HG02885 (cell line): Measurements from ENCODE around the gene CTIF.
"Not testable (repeated sequence)": the region's sequence is repeated elsewhere in the genome, so short reads cannot be mapped to it uniquely, and the experiment has no call there.

Source experiments
- ATAC-seq: cut with Tn5 transposase; IDR thresholded peaks from one replicate; pipeline ENCODE4 v1.9.1; 2021; ENCODE audit warnings: mild to moderate bottlenecking; ENCODE audit not compliant: unreplicated experiment, poor library complexity

CTIF gene

DNA sequence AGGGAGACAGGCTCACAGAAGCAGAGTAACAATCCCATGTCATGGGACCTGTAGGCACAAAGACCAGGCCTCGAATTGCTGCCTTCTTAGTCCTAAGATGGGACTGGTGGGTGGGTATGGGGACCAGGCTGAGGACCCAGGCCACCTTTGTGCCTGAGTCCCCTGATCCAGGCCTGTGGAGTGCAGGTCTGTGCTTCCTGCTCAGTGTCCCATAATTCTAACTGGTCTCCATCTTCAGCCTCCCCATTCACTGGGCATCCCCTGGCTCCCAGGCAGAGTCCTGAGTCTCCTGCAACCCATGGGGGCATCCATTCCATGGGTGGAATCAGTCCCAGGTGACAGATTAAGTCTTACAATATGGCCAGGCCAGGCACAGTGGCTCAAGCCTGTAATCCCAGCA is 328.0 kb downstream of the CTIF start:
- ATAC-seq = no peak

DNA sequence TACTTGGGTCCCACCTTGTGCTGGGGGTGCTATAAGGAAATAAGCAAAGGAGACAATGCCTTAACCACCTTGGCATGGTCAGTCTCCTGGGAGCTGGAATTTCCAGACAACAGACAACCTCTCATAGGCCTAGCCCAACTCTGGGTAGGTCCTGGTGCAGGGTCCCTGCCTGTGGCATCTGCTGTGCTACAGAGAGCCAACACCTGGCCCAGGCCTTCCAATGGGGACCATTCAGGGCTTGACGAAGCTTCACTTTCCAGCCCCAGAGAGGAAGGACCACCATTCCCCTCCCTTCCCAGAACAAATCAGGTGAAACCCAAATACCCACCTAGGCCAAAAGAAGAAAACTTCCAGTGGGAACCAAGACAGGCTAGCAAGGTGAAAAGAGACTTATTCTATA is 329.1 kb downstream of the CTIF start:
- no peak for ATAC-seq

DNA sequence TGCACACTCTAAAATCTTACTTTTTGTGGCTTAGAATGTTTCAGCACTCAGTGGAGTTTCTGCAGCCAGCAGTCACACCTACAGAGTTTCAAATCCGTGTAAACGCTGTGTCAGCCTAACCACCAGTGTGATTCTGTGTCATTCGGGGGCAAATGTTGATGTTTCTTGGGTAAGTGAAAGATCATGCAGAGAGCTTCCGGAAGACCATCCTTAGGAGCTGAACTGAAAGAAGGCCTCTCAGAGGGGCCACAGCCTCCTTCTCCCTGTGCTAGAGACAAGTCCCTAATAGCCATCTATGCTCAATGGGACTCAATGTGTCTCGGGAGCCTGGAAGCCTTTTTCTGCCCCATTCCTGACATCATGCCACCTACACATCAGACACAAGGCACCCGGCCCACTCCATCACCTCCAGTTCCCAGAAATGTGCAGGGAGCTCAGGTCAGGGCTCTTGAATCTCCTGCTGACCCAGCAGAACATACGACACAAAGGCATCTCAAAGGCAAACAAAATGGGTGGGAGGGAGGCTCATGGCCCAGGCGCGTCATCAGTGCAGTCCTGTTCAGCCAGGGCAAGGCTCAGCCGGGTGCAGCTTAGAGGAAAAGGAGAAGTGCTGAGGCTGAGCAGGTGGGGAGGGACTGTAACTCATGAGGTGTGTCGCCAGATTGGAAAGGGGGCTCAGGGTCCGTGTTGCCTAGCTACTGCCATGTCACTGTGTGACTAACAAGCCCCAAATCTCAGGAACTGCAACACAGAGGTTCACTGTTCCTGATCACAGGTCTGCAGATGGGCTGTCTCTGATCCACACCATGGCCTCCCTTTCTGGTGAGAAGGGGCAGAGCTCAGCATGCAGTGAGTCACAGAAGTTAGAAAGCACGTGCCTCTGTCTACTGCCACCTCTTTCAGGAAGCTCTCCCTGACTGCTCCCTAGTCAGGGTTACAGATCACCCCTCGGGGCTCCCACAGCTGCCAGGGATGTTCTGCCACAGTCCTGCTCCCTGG is 329.9 kb downstream of the CTIF start:
- ATAC-seq = peak; percentile 91

DNA sequence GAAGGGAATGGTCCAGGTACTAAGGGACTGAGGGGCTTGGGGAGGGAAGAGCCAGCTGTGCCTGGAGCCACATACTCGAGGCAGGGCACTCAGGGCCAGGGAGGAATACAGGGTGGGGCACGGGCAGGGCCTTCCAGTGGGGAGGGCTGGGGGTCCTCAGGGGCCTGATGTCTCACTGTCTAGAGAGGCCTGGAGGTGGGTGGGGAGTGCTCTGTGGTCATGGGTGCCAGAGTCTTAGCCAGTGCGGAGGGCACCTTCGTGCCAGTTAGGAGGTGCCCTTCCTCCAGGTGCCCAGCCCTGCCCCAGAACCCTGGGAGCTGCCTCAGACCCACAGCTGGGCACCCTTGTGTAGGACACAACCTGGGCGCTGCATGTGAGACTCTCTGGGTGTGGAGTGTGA is 330.8 kb downstream of the CTIF start:
- no peak for ATAC-seq

DNA sequence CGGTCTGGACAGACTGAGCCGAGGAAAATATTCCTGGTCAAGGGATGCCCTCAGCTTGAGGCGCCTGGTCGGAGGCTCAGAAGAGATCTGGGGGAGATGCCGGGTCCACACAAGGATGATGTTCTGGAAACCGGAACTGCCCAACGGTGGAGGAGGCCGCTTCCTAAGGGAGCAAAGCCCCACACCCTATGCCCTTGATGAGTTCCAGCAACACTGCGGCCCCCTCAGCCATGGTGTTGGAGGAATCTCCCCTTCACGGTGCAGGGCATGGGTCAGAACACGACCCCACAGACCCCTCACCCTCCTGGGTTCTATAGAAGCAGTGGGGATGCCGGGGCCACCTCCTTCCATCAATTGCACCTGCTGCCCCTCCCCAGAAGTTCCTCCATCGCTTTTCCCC is 332.1 kb downstream of the CTIF start:
- ATAC-seq = not testable (repeated sequence)

DNA sequence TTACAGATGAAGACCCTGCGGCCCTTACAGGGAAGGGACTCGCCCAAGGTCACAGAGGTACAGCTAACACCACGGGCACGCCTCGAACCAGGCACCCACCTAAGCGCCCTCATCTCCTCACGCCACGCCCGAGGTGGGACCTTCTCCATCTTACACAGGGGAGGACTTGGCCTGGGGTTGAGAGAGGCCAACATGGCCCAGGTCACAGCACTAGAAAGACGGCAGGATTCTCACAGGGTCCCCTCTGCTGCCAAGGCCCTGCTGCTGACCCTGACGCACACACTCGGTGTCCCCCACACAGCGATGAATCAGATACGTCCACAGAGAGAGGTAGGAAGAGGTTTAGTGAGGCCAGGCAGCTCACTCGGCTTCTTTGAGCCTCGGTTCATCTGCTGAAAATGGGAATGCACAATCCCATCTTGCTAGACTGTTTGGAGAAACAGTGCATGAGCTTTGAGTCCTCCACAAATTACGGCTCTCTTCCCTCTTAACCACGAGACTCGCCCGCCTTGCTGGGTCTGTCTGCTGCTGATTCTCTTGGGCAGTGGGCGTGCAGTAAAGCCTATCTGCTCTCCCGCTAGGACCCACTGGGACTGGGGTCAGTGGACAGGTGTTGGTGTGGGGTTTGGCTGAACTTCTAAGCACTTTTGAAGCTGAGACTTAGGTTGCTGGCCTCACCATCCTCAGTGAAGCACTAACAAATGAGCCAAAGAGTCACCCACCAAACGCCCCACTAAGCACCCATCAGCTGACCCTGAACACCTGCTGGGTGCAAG is 332.7 kb downstream of the CTIF start:
- no peak for ATAC-seq

DNA sequence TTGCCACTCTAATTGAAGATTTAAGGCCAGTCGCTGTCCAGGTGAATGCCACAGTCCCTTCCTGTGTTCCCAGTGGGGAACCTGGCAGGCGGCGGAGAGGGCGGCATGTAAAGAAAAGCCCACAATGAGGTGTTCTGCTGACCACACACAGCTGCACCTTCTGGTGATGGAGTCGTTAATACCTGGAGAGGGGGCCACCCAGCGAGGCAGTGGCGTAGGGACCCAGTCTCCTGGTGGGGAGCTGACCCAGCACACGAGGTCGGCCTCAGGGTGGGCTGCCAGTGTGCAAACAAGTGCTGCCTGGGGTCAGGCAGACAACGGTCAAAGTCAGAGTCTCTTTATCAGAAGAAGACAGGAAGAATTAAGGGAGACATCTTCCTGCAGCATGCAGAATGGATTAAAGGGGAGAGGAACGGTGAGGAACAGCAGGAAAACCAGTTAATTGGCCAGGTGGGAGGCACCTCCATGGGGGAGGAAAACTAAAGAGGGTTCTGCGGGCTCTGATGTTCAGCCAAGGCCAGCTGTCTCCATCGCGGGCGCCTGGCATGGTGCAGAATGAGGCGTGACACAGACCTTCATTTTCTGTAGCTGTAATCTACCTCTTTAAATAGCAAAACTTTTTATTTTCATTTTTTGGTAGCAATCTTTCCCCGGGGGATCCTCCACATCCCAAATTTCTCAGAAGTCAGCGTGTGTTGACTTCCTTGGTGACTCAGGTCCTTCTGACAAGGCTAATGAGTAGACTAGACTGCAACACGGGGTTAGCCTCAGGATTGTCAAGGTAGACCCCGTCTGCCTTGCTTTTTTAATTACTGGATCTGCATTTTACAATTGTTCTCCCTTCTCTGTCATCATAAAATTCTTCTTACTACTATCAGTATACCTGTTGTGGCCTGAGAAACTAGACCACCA is 333.7 kb downstream of the CTIF start:
- ATAC-seq = no peak

DNA sequence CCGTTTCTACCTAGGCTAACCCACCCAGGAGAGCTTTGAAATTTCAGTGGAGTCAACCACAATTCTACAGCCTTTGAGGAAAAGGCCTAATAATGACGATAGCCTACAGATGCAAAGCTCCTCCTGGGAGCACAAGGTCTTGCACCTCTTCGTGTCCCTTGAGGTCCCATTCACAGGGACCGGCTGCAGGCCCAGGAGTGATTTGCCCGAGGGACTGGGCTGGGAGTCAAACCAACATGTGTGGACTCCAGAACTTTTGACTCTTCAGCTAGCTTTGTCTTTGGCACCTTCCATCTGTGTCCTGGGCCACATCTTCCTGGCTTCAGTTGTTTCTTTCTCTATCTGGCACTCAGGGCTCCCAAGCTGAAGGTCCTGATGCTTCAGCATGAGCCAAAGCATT is 335.4 kb downstream of the CTIF start:
- ATAC-seq = no peak

DNA sequence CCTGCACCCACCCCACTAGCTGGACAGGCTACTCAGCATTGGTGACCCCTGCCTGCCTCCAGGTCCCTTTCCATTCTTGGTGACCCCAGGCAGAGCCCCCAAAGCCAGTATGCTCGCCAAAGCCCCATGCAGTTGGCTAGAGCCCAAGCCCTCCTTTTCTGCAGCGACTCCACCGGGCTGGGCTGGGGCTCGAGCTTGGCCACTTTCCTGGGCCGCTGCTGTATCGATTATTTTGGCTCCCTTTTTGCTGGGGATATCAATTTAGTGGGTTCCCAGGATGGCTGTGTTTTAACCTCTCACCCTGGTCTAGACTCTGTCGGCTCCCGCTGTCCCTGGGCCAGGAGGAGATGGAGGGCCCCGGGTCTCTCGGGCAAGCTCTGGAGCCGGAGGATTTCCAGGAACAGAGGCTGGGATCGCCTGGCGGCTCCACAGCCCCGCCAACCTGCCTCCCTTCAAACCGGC is 335.9 kb downstream of the CTIF start:
- ATAC-seq = no peak

DNA sequence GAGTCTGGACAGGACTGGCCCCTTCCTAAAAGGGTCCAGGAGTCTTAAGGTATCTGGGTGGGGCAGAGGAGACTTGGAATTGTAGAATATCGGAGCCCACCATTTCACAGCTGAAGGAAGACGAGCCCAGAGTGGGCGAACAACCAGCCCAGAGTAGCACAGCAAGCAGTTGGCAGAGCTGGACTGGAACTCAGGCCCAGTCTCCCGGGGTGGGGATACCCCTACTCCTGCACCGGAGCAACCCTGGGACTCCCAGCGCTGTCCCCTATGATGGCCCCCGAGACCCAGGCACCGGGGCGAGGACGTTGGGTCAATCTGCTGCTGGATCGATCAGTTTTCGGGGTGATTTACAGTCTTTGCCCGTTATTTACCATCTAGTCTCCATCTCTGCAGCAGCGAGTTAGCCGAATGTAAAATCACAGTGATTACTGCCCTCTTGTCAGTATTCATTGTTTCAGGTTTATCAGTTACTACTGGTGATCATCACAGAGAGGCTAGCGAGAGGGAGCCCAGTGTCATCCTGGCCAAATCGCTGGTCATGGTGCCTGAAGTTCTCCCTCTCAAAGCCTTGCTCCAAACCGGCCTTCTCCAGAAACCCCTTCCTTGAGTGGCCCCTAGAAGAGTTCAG is 336.6 kb downstream of the CTIF start:
- ATAC-seq = no peak

DNA sequence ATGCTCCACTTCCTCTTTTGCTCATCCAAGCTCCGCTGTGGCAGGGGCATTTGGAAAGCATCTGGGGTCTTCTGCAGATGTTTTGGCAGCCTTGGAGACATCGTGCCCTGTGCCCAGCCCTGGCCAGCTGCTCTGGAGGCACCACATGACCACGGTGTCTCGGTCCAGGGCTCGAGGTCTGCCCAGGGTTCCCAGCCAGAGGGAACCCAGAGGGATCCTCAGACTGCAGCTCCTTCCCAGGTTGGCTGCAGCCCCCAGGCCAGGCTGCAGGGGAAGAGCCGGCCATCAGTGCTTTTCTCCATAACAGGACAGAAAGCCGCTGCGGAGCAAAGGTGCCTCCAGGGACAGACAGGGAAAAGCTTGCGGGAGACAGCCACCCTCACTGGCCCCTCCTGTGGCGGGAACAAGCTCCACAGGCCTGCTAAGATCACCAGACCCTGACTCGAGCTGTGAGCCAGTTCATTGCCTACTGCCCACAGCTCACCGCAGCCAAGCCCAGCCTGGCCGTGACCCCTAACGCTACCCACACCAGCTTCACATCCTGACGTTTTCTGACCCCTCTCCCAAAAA is 337.2 kb downstream of the CTIF start:
- no peak for ATAC-seq

DNA sequence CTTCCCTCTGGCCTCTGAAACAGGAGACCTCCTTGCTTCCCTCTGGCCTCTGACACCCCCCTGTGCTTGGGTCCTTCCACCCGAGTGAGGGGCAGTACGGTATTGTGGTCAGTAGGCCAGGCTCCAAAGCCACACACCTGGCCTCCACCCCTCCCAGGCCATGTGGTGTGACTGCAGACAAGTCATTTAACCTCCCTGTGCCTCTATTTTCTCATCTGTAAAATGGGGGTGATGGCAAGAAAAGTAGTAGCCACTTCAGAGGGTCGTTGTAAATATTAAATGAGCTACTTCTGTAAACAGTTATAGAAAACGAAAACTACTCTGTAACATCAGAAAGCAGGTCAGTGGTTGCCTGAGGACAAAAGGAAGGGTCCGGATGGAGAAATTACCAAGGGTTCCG is 337.8 kb downstream of the CTIF start:
- no peak for ATAC-seq

DNA sequence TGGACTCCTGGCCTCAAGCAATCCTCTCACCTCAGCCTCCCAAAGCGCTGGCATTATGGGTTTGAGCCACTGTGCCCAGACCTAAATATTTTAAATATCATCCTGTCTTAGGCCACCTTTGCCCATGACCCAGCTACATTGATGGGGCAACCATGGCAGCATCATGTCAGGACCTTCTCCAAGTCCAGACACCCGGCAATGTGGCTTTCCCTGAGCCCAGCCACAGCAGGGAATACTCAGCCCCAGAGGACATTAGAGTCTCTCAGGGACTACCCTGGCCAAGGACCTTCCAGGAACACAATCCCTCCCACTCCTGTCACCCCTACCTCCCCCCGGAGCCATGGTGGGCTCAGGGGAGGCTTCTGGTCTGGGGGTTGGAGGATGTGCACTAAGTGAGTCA is 339.1 kb downstream of the CTIF start:
- ATAC-seq = no peak

DNA sequence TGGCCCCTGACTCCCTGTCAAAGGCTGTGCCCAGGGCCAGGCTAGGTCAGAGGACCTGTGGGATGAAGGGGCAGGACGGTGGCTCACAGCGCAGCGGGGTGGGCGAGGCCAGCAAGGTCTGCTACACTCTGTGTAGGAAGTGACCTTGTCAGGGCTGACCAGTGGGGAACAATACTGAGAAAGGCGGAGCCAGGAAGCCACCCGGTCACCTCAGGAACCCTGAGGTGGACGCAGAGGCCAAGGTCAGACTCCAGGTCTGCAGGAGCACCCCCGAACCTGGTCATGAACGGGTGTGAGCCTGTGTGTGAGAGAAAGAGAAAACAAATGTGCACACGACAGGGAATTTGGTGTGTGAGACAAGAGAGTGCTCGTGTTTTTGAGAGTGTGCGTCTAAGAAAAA is 339.6 kb downstream of the CTIF start:
- no peak for ATAC-seq

DNA sequence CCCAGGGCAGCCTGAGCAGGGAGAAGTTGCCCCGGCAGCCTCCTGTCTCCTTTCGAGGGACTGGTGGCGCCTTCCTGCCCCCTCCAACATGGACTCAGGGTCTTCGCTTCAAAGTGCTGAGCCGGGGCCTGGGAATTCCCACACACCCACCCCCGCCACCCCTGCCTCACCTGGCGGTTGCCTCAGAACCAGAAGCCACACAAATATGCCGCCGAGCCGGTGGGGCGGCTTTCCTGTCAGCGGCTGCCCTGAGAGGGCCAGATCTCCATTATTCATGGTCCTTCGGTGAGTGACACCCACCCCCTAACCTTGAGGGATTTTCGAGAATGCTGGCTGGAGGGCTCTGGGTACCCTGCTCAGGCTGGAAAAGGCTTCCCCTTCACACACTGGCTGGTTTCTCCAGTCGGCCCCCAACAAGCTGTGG is 340.2 kb downstream of the CTIF start:
- ATAC-seq = no peak

DNA sequence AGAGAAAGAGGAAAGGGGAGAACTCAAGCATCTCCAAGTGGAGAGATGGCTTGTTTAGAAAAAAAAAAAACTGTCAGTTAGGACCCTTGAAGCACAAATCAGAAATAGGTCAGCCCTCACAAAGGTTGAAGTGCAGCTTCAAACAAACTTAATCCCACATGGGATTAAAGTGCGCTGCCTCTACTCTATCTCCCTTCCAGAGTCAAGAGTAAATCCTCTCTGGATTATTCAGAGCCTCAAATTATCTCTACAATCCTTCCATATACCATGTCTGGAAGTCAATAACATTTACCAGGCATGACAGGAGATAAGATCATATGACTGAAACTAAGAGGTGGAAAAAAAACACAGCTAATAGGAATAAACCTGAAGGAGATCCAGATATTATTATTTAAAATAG is 342.1 kb downstream of the CTIF start:
- ATAC-seq = no peak

DNA sequence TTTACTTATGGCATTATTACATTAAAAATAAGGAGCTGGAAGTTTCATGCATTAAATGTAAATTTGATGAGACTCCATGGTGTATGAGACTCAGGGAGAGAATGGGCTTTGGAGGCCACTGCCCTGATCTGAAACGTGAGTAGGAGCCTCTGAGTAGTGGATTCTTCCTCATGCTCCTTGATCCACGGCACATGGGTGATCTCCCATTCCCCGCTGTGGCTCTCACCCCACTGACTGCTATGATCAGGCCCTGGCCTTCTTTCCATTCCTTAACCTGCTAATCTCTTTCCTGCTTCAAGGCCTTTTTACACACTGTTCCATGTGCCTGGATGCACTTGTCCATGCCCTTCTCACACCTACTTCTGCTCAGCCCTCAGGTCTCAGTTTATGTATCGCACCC is 343.5 kb downstream of the CTIF start:
- ATAC-seq = no peak

DNA sequence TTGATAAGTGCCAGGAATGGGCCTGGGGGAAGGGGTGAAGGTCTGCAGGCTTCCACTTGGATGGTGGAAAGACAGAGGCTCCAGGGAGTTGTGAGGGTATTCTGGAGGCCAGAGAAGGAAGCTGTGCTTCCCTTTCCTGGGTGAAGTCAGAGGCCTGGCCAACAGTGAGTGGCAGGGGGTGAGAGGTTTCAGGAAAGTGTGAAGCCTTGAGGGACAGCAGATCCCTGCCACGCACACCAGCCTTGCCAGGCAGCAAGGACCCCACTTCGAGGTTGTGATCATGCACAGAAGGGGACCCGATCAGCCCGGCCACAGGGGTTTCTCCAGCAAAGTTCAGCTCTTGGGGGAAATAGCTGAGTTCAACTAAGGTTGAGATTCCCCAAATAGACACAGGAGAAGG is 345.5 kb downstream of the CTIF start:
- no peak for ATAC-seq

DNA sequence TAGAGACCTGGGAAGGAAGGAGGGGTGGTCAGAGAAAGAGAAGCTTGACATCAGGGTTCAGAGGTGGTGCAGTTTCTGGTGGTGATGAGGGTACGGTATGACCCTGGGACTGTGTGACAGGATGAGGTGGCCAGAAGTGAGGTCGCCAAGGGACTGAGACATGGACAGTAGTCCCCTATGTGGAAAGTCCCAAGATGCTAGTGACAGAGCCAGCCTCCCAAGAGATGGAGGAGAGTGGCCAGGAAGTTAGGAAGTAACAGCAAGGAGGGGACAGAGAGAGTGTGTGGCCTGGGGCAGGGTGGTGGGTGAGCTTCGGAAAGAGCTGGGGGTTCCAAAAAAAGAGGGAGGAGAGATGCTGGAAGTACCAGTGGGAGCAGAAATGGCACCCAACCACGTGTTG is 345.9 kb downstream of the CTIF start:
- ATAC-seq = no peak
